Measurements from ENCODE around the gene ASCL1. TPM values are rescaled to one million over a fixed set of nuclear protein-coding genes. Genes with fewer than 3 reads are reported as not detected.

Gene ASCL1
- not detected for total RNA-seq
- long read RNA-seq = 0 reads

- intact Hi-C loops (cut with DNase I) = no loop called here
- DNase-seq (ENCODE audit: missing footprints) (no peak), ATAC-seq (no peak)
Observed at GRCh38 chr12:102957339-102958050, at the start of gene ASCL1. Gene ASCL1, plus strand, starts transcription at chr12:102957674. Its CDS starts 571 bp downstream, at chr12:102958245.

- DNase-seq (ENCODE audit: missing footprints) (no peak), ATAC-seq (no peak)
- intact Hi-C loops (cut with DNase I) = no loop called here
Observed at GRCh38 chr12:102907918-102908317, 49.6 kb upstream of the ASCL1 start.

GRCh38 chr12:102910137-102910536, 47.3 kb upstream of the ASCL1 start:
- intact Hi-C loops (cut with DNase I) = no loop called here
- DNase-seq (ENCODE audit: missing footprints) = no peak
- no peak for ATAC-seq

GRCh38 chr12:102910792-102911191, 46.7 kb upstream of the ASCL1 start:
- DNase-seq (ENCODE audit: missing footprints) (no peak), ATAC-seq (no peak)
- intact Hi-C loops (cut with DNase I) = no loop called here

GRCh38 chr12:102911320-102911719, 46.2 kb upstream of the ASCL1 start:
- no peak for ATAC-seq
- no peak for DNase-seq (ENCODE audit: missing footprints)
- intact Hi-C loops (cut with DNase I) = no loop called here

GRCh38 chr12:102912258-102912657, 45.2 kb upstream of the ASCL1 start:
- intact Hi-C loops (cut with DNase I) = no loop called here
- DNase-seq (ENCODE audit: missing footprints) (no peak), ATAC-seq (no peak)

GRCh38 chr12:102913453-102914226, 43.8 kb upstream of the ASCL1 start:
- intact Hi-C loops (cut with DNase I) = no loop called here
- ATAC-seq (no peak), DNase-seq (ENCODE audit: missing footprints) (no peak)

GRCh38 chr12:102916252-102917025, 41.0 kb upstream of the ASCL1 start:
- no peak for DNase-seq (ENCODE audit: missing footprints)
- intact Hi-C loops (cut with DNase I) = no loop called here
- no peak for ATAC-seq

- intact Hi-C loops (cut with DNase I) = no loop called here
- ATAC-seq = no peak
- no peak for DNase-seq (ENCODE audit: missing footprints)
Observed at GRCh38 chr12:102917026-102917787, 40.3 kb upstream of the ASCL1 start, which contains the start of gene PAH. Gene PAH, minus strand, starts transcription at chr12:102917244. Its CDS starts 114 bp downstream, at chr12:102917130.

GRCh38 chr12:102918840-102919239, 38.6 kb upstream of the ASCL1 start:
- intact Hi-C loops (cut with DNase I) = no loop called here
- DNase-seq (ENCODE audit: missing footprints) (no peak), ATAC-seq (no peak)

GRCh38 chr12:102920271-102920670, 37.2 kb upstream of the ASCL1 start:
- intact Hi-C loops (cut with DNase I) = no loop called here
- no peak for DNase-seq (ENCODE audit: missing footprints)
- no peak for ATAC-seq

- no peak for DNase-seq (ENCODE audit: missing footprints)
- intact Hi-C loops (cut with DNase I) = no loop called here
- ATAC-seq = no peak
Observed at GRCh38 chr12:102921240-102921639, 36.2 kb upstream of the ASCL1 start.

GRCh38 chr12:102927220-102927619, 30.3 kb upstream of the ASCL1 start:
- intact Hi-C loops (cut with DNase I) = no loop called here
- no peak for ATAC-seq
- DNase-seq (ENCODE audit: missing footprints) = no peak

GRCh38 chr12:102933168-102933567, 24.3 kb upstream of the ASCL1 start:
- DNase-seq (ENCODE audit: missing footprints) (no peak), ATAC-seq (no peak)
- intact Hi-C loops (cut with DNase I) = no loop called here

GRCh38 chr12:102939059-102939458, 18.4 kb upstream of the ASCL1 start:
- intact Hi-C loops (cut with DNase I) = no loop called here
- DNase-seq (ENCODE audit: missing footprints) = no peak
- no peak for ATAC-seq

- intact Hi-C loops (cut with DNase I) = no loop called here
- ATAC-seq (no peak), DNase-seq (ENCODE audit: missing footprints) (no peak)
Observed at GRCh38 chr12:102939670-102940222, 17.7 kb upstream of the ASCL1 start.

- intact Hi-C loops (cut with DNase I) = loop anchor here (5.0 kb wide), 1 partner anchor 601 kb away; no protein-coding TSS in a partner anchor
- ATAC-seq = no peak
- no peak for DNase-seq (ENCODE audit: missing footprints)
Observed at GRCh38 chr12:102946042-102946441, 11.4 kb upstream of the ASCL1 start.

GRCh38 chr12:102948941-102949352, 8.5 kb upstream of the ASCL1 start:
- DNase-seq (ENCODE audit: missing footprints) (no peak), ATAC-seq (no peak)
- intact Hi-C loops (cut with DNase I) = loop anchor here (5.0 kb wide), 1 partner anchor 598 kb away; no protein-coding TSS in a partner anchor
